Esophagus muscularis mucosa (tissue), 3 donors: ENCODE measurements around the gene ATP5PB.

Experiments used
- CTCF ChIP-seq, 3 experiments: fragments of 200-600 bp in 2 of 3; fragments of 450-650 bp in 1 of 3; sonication (generic) in 2 of 3; IDR thresholded peaks; one replicate each; pipeline ENCODE4 v1.5.1; 2017 to 2019; ENCODE audit warnings: antibody characterized with exemption in 3 of 3, mild to moderate bottlenecking in 2 of 3, moderate library complexity in 1 of 3
- POLR2A ChIP-seq: fragments of 450-650 bp; IDR thresholded peaks from one replicate; pipeline ENCODE4 v1.6.1; 2017; ENCODE audit warnings: antibody characterized with exemption, moderate library complexity, mild to moderate bottlenecking, low read depth

- no peak for TF ChIP-seq POLR2A
- TF ChIP-seq CTCF (IDR thresholded peaks at IDR 0.05), result no peak
These were observed 12.5 kb downstream of the ATP5PB start for GRCh38 chr1:111461765-111462164.
